Amygdala (tissue), 56 donors: ENCODE results near the gene PHRF1.

Experiments used
- DNase-seq, 56 donors: peaks; one replicate each; lab custom pipeline; 2025; lab: John Stamatoyannopoulos, UW

Gene PHRF1

GRCh38 chr11:611001-611996 is 35.0 kb downstream of the PHRF1 start:
- DNase-seq = no peak

GRCh38 chr11:612201-612960 is 36.1 kb downstream of the PHRF1 start:
- DNase-seq = no peak

GRCh38 chr11:612961-613300 is 36.7 kb downstream of the PHRF1 start:
- DNase-seq = no peak

GRCh38 chr11:613369-613968 is 37.2 kb downstream of the PHRF1 start:
- DNase-seq = peak in 13 of 56 donors; percentile 24 to 47 (median 37)

DNA sequence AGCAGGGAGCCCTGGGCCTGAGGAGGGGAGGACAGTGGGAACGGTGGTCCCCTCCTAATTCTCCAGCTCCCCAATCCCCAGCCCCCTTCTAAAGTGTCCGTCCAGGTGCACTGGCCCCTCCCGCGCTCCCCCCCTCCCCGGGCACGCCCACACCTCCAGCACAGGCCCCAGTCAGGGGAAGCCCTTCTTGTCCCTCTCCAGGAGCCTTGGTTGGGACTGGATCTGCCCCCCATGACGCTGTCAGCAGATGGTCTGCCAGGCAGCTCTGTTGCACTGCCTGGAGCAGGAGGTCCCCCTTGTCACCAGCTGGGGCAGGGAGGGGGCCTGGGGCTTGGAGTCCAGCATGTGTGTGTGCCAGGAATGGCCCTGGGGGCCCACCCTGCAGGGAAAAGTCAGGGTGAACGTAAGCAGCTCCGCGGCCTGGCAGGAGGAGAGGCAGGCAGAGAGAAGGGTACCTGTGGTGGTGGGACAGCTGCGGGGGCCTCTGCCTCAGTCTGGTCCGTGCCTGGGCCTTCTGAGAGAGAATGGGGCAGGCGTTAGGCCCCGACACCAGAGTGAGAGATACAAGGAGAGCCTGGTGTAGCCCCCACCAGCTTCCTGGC is 37.9 kb downstream of the PHRF1 start:
- DNase-seq = no peak

DNA sequence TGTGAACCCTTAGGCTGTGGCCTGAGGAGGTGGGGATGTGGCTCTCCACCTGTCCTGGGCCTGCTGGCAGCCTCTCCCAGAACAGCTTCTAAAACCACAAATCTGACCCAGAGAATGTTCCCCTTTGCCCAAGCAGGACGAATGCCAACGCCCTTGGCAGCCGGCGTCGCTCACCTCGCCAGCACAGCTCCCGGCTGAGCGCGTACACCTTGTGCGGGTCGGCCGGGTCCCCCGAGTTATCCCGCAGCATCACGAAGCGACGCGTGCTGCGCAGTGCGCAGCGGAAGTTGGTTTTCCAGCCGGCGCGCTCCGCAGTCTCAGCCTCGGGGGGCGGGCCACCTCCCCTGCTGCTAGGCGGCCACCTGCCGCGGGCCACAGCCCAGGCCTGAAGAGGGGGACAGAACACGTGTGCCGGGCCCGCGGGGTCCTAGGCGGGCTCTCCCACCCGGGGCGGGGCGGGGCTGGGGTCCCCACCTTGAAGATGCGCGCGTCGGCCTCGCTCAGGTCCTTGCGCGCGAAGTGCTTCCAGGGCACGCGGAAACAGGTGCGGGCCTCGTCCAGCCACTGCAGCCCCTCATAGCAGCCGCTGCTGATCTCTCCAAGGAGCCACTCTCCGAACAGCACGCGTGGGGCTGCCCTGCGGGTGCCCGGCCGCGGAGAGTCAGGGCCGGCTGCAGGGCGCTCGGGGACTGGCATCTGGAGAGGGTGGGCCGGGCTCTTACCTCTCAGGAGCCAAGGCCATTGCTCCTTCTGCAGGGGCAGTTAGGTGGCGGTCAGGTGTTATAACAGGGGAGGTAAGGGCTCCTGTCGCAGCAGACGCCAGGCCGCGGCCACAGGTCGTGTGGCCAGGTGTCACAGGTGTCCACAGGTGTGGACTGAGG is 38.6 kb downstream of the PHRF1 start:
- peak in 3 of 56 donors; percentile 13 to 37 (median 22) for DNase-seq

- peak; percentile 5 to 93 (median 76) for DNase-seq
Measured at GRCh38 chr11:615504-616319, 39.4 kb downstream of the PHRF1 start, which contains the start of gene IRF7. Gene IRF7, minus strand, starts transcription at chr11:615950. Its CDS starts 586 bp downstream, at chr11:615364.

DNA sequence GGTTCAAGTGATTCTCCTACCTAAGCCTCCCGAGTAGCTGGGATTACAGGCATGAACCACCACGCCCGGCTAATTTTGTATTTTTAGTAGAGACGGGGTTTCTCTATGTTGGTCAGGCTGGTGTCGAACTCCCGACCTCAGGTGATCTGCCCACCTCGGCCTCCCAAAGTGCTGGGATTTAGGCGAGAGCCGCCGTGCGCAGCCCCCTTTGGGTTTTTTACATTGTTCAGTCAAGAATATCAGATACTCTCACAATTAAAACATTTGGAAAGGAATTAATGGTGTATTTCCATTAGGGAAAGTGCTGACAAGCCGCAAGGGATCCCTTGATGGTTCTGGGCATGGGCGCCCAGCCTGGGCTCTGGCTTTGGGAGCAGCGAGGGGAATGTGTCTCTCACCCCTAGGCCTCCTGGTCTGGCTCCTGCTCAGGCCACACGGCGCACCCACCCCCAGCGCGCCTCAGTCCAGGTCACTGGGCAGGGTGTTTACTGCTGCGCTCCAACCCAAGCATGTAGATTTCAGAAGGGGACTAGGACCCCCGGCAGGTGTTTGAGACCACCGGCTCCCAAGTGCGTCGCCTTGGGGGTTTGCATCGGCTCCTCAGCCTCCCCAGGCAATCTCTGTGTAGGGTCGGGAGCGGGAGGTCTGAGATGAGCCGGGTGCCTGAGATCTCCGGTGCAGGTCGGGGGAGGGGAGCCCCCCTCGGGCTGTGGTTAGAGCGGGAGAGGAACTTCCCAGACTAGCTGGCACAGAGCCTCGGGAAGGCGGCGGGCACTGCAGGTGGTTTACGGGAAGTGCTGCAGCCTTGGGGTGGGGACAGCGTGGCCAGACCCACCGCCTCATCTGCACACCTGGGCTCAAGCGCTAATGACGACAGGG is 40.3 kb downstream of the PHRF1 start:
- no peak for DNase-seq

DNA sequence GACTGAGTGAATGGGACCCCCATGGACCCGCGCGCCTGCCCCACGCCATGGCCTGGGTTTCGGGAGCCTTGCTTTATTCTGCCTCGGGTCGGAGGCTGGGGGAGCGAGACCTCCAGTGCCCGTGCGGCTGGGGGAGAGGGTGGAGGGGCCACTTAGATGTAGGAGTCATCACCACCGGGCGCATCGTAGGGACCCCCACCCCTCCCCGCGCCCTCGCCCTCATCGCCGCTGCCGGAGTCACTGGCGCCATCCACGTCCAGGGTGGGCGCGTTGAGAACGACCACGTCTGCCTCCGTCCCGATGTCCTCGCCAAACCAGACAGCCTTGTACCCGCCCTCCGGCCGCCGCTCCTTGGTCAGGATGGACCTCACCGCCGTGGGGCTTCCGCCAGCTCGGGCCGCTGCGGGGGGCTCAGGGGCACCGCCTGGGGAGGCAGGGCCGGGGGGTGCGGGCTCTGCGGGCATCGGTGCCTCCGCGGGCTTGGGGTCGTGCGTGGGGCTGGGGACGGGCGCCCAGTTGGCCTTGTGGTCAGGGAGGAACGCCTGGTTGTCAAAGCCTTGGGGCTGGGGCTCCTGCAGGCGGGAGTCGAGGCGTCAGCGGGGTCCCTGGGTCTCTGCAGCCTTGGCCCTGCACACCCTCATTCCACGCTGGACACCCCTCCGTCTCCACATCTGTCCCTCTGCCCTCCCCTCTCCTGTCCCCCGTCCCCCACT is 41.1 kb downstream of the PHRF1 start:
- DNase-seq = no peak

GRCh38 chr11:617912-618682 is 41.8 kb downstream of the PHRF1 start:
- peak in 4 of 56 donors; percentile 14 to 62 (median 40) for DNase-seq

DNA sequence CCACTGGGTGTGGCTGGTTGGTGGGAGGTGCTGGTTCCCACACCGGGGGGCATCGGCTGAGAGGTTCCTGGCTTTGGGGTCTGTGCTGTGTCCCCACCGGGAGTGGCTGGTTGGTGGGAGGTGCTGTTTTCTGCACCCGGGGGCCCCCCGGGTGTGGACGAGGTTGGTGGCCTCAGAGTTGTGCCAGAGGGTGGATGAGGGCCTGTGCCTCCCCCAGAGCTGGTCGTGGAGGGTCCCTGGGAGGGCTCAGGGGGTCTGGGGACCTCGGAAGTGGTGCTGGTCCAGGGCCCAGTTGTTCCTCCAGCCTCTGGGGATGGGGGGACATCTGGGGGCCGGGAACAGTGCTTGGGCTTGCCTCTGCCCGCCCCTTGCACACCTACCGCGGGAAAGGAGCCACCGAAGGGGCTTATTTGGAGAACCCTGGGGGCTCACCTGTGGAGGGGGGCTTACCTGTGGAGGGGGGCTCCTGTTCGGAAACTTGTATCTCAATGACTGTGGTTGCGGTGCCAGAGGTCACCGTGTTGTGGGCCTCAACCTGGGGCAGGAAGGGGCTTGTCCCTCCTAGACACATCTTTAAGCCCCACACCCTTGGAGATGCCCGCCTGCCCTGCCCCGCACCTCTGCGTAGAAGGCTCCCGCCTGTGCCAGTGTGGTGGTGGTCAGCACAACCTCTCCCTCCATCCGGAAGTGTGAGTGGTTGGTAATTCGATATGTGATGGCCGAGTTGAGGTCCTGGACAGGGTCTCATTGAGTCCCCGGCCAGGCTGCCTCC is 42.8 kb downstream of the PHRF1 start:
- no peak for DNase-seq

DNA sequence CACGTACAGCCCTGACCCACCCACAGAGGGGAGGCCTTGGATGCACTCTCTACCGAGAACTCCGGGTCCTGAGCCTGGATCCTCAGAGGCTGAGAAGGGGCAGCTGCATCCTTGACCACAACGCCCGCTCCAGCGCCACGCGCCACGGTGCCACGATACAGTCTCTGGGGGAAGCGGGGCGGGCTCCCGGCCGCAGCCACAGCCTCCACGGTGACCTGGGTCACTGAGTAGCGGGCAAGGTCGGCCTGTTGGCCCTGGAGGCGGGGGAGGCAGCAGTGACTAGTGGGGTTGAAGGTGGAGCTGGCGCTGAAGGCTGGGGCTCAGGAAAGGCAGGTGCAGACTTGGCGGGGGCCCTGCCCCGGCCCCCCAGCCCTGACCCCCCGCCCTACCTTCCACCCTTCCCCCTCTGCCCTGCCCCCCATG is 43.4 kb downstream of the PHRF1 start:
- no peak for DNase-seq

GRCh38 chr11:620201-620600 is 43.9 kb downstream of the PHRF1 start:
- no peak for DNase-seq

DNA sequence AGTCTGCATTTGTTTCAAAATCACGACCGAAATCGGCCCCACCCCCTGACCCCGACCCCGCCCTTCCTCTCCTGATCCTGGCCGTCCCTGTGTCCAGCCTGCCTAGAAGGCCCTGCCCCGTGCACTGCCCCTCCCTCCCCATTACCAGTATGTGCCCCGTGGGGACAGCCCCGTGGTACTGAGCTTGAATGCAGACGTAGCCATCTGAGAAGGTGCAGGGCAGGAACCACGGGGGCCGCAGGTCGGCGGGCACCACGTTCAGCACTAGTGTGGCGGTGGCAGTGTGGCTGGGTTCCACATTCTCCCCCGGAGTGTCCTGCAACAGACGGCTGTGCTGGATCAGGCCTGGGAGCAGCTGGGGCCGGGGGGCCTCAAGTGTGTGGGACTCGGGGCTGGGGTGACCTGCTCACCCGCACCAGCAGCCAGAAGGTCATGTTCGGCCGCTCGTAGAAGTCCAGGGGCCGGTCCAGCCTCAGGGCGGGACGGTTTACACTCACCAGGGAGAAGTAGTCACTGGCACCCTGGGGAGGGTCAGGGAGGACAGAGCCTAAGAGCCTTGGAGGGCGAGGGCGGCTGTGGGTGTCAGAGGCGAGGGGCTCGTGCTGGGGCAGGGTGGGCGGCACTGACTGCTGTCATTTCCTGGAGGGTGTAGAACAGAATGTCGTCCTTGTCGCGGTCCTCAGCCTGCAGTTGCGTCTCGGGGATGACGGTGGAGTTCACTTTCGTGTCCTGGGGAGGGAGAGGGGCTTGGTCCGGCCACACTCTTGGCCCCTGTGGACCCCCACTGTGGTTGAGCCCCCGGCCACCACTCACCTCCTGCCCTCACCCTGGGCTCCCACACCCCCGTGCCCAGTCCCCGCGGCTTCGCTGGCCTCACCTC is 44.9 kb downstream of the PHRF1 start:
- DNase-seq = no peak
